Cardiac septum (tissue), 1 donor: ENCODE measurements around the gene FAM216B. TPM values are rescaled to one million over a fixed set of nuclear protein-coding genes. Genes with fewer than 3 reads are reported as not detected.
"Not testable (repeated sequence)": the region's sequence is repeated elsewhere in the genome, so short reads cannot be mapped to it uniquely, and the experiment has no call there.

Source experiments
- DNase-seq: peaks from one replicate; pipeline ENCODE4 v3.0.0-alpha.2; 2020; ENCODE audit warnings: low spot score
- intact Hi-C: fragments of 100-400 bp; cut with DNase I; formaldehyde crosslinking; loops from one replicate; pipeline ENCODE4 v1.14.0; 2022
- total RNA-seq: library from RNA; stranded (reverse); fragmentation: NEBNext Ultra II Directional; extraction: Animal tissue kit (Norgen Biotek cat#: 25700); gene quantifications from one replicate; pipeline ENCODE4 v1.2.1, GENCODE V29; 2021
- donor health status: DM: no; HTN: no; CAD: no.

Gene FAM216B
- total RNA-seq, 1 donor from 2014 or later, result 0.22 TPM

GRCh38 chr13:42819687-42820086, 38.3 kb downstream of the FAM216B start:
- intact Hi-C loops, DNase-seq: not testable (repeated sequence)

GRCh38 chr13:42820451-42820850, 39.1 kb downstream of the FAM216B start:
- DNase-seq, result no peak
- intact Hi-C loops, result no loop called here

GRCh38 chr13:42821437-42821836, 40.1 kb downstream of the FAM216B start:
- DNase-seq, result no peak
- intact Hi-C loops, result no loop called here

- intact Hi-C loops, result no loop called here
- DNase-seq, result no peak
These were observed 51.1 kb downstream of the FAM216B start for GRCh38 chr13:42832341-42833096.

GRCh38 chr13:42834946-42835345, 53.6 kb downstream of the FAM216B start:
- intact Hi-C loops, result no loop called here
- no peak for DNase-seq

- intact Hi-C loops, result no loop called here
- DNase-seq, result no peak
These were observed 55.7 kb downstream of the FAM216B start for GRCh38 chr13:42836930-42837690.

Other genes with a start within 250 kb of the FAM216B start
- not detected for gene TNFSF11, start 207.4 kb upstream of the FAM216B start, total RNA-seq
- gene EPSTI1, start 210.7 kb downstream of the FAM216B start, total RNA-seq, result 2.7 TPM
- 20.7 TPM for gene DNAJC15, start 242.0 kb downstream of the FAM216B start, total RNA-seq